HepG2 (cell line): ENCODE data around the gene SRRT. TPM values are rescaled to one million over a fixed set of nuclear protein-coding genes. Genes with fewer than 3 reads are reported as not detected.

Experiments
- ADNP ChIP-seq: sonication (generic); formaldehyde crosslinking; IDR thresholded peaks from 2 replicates; pipeline ENCODE4 v1.4.0; 2020; ENCODE audit warnings: missing genetic modification reagents
- CHCHD3 ChIP-seq: sonication (generic); formaldehyde crosslinking; IDR thresholded peaks from 2 replicates; pipeline ENCODE4 v1.8.0; 2022; ENCODE audit warnings: mild to moderate bottlenecking, missing genetic modification reagents, moderate library complexity
- CREB3 ChIP-seq: sonication (generic); formaldehyde crosslinking; IDR thresholded peaks from 2 replicates; pipeline ENCODE4 v1.5.0; 2020; ENCODE audit warnings: missing genetic modification reagents
- KAT8 ChIP-seq: IDR thresholded peaks from 2 replicates; pipeline ENCODE4 v1.6.1; 2016; ENCODE audit warnings: missing genetic modification reagents, missing compliant biosample characterization
- KLF9 ChIP-seq: IDR thresholded peaks from 2 replicates; pipeline ENCODE4 v1.6.1; 2016; ENCODE audit warnings: low read depth
- SMC3 ChIP-seq: IDR thresholded peaks from 2 replicates; pipeline ENCODE4 v1.6.1; 2011; ENCODE audit warnings: low read length, improper control_type of control experiment
- SP1 ChIP-seq, 2 experiments: fragments of 450-650 bp in 1 of 2; sonication (generic) in 1 of 2; formaldehyde crosslinking in 1 of 2; IDR thresholded peaks; 2 replicates each; pipeline versions ENCODE4 v1.4.0 to v1.6.1; 2016 to 2020; ENCODE audit warnings: missing genetic modification reagents in 1 of 2
- STAG1 ChIP-seq: sonication (generic); formaldehyde crosslinking; IDR thresholded peaks from 2 replicates; pipeline ENCODE4 v1.4.0; 2020; ENCODE audit warnings: missing genetic modification reagents
- ZFP36L1 ChIP-seq: sonication (generic); formaldehyde crosslinking; IDR thresholded peaks from 2 replicates; pipeline ENCODE4 v1.8.0; 2022; ENCODE audit warnings: mild to moderate bottlenecking, missing genetic modification reagents, moderate library complexity
- ZFY ChIP-seq: sonication (generic); formaldehyde crosslinking; IDR thresholded peaks from 2 replicates; pipeline ENCODE4 v1.4.0; 2020; ENCODE audit warnings: missing genetic modification reagents
- ZNF230 ChIP-seq: sonication (generic); formaldehyde crosslinking; IDR thresholded peaks from 2 replicates; pipeline ENCODE4 v1.4.0; 2020; ENCODE audit warnings: mild to moderate bottlenecking, missing genetic modification reagents
- ZNF234 ChIP-seq: sonication (generic); formaldehyde crosslinking; conservative IDR thresholded peaks from 2 replicates; pipeline ENCODE4 v1.5.1; 2020; ENCODE audit warnings: mild to moderate bottlenecking, missing genetic modification reagents
- ZNF253 ChIP-seq: sonication (generic); formaldehyde crosslinking; IDR thresholded peaks from 2 replicates; pipeline ENCODE4 v1.8.0; 2022; ENCODE audit warnings: mild to moderate bottlenecking, missing genetic modification reagents, borderline replicate concordance
- ZNF431 ChIP-seq: sonication (generic); formaldehyde crosslinking; IDR thresholded peaks from 2 replicates; pipeline ENCODE4 v1.9.0; 2022; ENCODE audit warnings: missing genetic modification reagents, low read depth, mild to moderate bottlenecking, borderline replicate concordance
- ZNF451 ChIP-seq: sonication (generic); formaldehyde crosslinking; IDR thresholded peaks from 2 replicates; pipeline ENCODE4 v1.5.0; 2020; ENCODE audit warnings: mild to moderate bottlenecking, missing genetic modification reagents
- ZNF644 ChIP-seq: IDR thresholded peaks from 2 replicates; pipeline ENCODE4 v1.6.1; 2016; ENCODE audit warnings: low read depth
- ZNF883 ChIP-seq: sonication (generic); formaldehyde crosslinking; IDR thresholded peaks from 2 replicates; pipeline ENCODE4 v1.5.1; 2020; ENCODE audit warnings: mild to moderate bottlenecking, missing genetic modification reagents; ENCODE audit errors: not compliant biosample characterization
- ZSCAN12 ChIP-seq: sonication (generic); formaldehyde crosslinking; IDR thresholded peaks from 2 replicates; pipeline ENCODE4 v1.9.0; 2021; ENCODE audit warnings: mild to moderate bottlenecking, missing genetic modification reagents
- polyA plus RNA-seq, 8 experiments: library from polyadenylated mRNA; depleted of rRNA in 3 of 8; stranded (reverse) in 7 of 8; unstranded in 1 of 8; fragments of >200 nt; fragmentation: Illumina TruSeq in 4 of 8; extraction: Trizol in 4 of 8; gene quantifications; 2 replicates each; pipeline versions ENCODE4 v1.2.1 to v1.2.3, GENCODE V29; 2011 to 2016; ENCODE audit warnings: low read depth in 4 of 8, missing spikeins in 1 of 8, mixed read lengths in 1 of 8; ENCODE audit not compliant: insufficient read depth in 1 of 8
- total RNA-seq, 5 experiments: library from RNA; depleted of rRNA; stranded (reverse); fragments of >200 nt; fragmentation: Illumina TruSeq; extraction: Trizol; gene quantifications; 2 replicates each; pipeline ENCODE4 v1.2.3, GENCODE V29; 2016; ENCODE audit warnings: low read depth in 1 of 5
- TF ChIP-seq, protein P1 (sequence below): sonication (generic); formaldehyde crosslinking; IDR thresholded peaks from 2 replicates; pipeline ENCODE4 v1.4.0; 2020; ENCODE audit warnings: mild to moderate bottlenecking, missing genetic modification reagents
- TF ChIP-seq, protein P2 (sequence below): sonication (generic); formaldehyde crosslinking; IDR thresholded peaks from 2 replicates; pipeline ENCODE4 v1.5.0; 2020; ENCODE audit warnings: mild to moderate bottlenecking, missing genetic modification reagents, moderate library complexity
- TF ChIP-seq, protein P3 (sequence below): sonication (generic); formaldehyde crosslinking; IDR thresholded peaks from 2 replicates; pipeline ENCODE4 v1.5.1; 2020; ENCODE audit warnings: mild to moderate bottlenecking, missing genetic modification reagents, moderate library complexity

SRRT gene
- total and polyA plus RNA-seq, 2 of the 13 experiments (the other 11 are each of a cell fraction or from before 2014, with no cell fraction given): 26.2 to 106 TPM

GRCh38 chr7:100888988-100889750 lies 14.3 kb downstream of the SRRT start, which contains the start of gene UFSP1 (continued):
- TF ChIP-seq, protein P1, sequence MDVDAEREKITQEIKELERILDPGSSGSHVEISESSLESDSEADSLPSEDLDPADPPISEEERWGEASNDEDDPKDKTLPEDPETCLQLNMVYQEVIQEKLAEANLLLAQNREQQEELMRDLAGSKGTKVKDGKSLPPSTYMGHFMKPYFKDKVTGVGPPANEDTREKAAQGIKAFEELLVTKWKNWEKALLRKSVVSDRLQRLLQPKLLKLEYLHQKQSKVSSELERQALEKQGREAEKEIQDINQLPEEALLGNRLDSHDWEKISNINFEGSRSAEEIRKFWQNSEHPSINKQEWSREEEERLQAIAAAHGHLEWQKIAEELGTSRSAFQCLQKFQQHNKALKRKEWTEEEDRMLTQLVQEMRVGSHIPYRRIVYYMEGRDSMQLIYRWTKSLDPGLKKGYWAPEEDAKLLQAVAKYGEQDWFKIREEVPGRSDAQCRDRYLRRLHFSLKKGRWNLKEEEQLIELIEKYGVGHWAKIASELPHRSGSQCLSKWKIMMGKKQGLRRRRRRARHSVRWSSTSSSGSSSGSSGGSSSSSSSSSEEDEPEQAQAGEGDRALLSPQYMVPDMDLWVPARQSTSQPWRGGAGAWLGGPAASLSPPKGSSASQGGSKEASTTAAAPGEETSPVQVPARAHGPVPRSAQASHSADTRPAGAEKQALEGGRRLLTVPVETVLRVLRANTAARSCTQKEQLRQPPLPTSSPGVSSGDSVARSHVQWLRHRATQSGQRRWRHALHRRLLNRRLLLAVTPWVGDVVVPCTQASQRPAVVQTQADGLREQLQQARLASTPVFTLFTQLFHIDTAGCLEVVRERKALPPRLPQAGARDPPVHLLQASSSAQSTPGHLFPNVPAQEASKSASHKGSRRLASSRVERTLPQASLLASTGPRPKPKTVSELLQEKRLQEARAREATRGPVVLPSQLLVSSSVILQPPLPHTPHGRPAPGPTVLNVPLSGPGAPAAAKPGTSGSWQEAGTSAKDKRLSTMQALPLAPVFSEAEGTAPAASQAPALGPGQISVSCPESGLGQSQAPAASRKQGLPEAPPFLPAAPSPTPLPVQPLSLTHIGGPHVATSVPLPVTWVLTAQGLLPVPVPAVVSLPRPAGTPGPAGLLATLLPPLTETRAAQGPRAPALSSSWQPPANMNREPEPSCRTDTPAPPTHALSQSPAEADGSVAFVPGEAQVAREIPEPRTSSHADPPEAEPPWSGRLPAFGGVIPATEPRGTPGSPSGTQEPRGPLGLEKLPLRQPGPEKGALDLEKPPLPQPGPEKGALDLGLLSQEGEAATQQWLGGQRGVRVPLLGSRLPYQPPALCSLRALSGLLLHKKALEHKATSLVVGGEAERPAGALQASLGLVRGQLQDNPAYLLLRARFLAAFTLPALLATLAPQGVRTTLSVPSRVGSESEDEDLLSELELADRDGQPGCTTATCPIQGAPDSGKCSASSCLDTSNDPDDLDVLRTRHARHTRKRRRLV: peak; percentile 86; the same call in 1 of the 2 replicates
- TF ChIP-seq ZNF883 (CRISPR knock-in tag) (peak; percentile 88), KAT8 (CRISPR knock-in tag) (peak; percentile 52; the same call in 1 of the 2 replicates), ZNF253 (peak; percentile 15; the same call in 1 of the 2 replicates), ZNF644 (CRISPR knock-in tag) (no peak), CREB3 (peak; percentile 84), STAG1 (CRISPR knock-in tag) (peak; percentile 19; the same call in 1 of the 2 replicates), SMC3 (no peak), SP1 (IDR thresholded peaks at IDR 0.05) (no peak), SP1 (CRISPR knock-in tag; IDR thresholded peaks at IDR 0.05) (peak; percentile 31; the same call in 1 of the 2 replicates), ZFP36L1 (no peak; the same call in 1 of the 2 replicates), ZNF234 (no peak), ZFY (CRISPR knock-in tag) (peak; percentile 98), ZNF431 (CRISPR knock-in tag) (no peak), ADNP (no peak), CHCHD3 (CRISPR knock-in tag) (peak; percentile 83; the same call in 1 of the 2 replicates), ZNF451 (peak; percentile 90), KLF9 (CRISPR knock-in tag) (no peak), ZNF230 (CRISPR knock-in tag) (peak; percentile 77; the same call in 1 of the 2 replicates), ZSCAN12 (CRISPR knock-in tag) (peak; percentile 81; the same call in 1 of the 2 replicates)
- TF ChIP-seq, protein P2, sequence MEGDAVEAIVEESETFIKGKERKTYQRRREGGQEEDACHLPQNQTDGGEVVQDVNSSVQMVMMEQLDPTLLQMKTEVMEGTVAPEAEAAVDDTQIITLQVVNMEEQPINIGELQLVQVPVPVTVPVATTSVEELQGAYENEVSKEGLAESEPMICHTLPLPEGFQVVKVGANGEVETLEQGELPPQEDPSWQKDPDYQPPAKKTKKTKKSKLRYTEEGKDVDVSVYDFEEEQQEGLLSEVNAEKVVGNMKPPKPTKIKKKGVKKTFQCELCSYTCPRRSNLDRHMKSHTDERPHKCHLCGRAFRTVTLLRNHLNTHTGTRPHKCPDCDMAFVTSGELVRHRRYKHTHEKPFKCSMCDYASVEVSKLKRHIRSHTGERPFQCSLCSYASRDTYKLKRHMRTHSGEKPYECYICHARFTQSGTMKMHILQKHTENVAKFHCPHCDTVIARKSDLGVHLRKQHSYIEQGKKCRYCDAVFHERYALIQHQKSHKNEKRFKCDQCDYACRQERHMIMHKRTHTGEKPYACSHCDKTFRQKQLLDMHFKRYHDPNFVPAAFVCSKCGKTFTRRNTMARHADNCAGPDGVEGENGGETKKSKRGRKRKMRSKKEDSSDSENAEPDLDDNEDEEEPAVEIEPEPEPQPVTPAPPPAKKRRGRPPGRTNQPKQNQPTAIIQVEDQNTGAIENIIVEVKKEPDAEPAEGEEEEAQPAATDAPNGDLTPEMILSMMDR: no peak
- TF ChIP-seq, protein P3, sequence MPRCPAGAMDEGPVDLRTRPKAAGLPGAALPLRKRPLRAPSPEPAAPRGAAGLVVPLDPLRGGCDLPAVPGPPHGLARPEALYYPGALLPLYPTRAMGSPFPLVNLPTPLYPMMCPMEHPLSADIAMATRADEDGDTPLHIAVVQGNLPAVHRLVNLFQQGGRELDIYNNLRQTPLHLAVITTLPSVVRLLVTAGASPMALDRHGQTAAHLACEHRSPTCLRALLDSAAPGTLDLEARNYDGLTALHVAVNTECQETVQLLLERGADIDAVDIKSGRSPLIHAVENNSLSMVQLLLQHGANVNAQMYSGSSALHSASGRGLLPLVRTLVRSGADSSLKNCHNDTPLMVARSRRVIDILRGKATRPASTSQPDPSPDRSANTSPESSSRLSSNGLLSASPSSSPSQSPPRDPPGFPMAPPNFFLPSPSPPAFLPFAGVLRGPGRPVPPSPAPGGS (CRISPR knock-in tag): peak; percentile 43; the same call in 1 of the 2 replicates
